ENCODE results near the gene COL11A1.

- no peak for TF ChIP-seq EZH2 (IDR thresholded peaks at IDR 0.05; ENCODE audit: low read depth)
- TF ChIP-seq CTCF (conservative IDR thresholded peaks at IDR 0.05), result no peak
Measured at GRCh38 chr1:102891868-102892625, 216.3 kb downstream of the COL11A1 start.

Data from PC-9 (cell line).